ENCODE results near the gene SEC24D. TPM values are rescaled to one million over a fixed set of nuclear protein-coding genes. Genes with fewer than 3 reads are reported as not detected.

Gene SEC24D
- total RNA-seq, 1 donor from 2014 or later, result 10.2 TPM

DNA sequence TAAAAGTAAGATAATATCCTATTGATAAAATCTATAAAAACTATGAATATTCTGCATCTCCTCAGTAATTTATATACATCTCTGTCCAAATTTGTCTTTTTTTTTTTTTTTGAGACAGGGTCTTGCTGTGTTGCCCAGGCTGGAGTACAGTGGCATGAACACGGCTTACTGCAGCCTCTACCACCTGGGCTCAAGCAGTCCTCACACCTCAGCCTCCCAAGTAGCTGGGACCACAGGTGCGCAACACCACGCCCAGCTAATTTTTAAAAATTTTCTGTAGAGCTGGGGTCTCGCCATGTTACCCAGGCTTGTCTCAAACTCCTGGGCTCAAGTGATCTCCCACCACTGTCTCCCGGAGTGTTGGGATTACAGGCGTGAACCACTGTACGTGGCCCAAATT is 12.3 kb upstream of the SEC24D start:
- intact Hi-C loops (cut with DNase I), result loop anchor here (10.0 kb wide), 1 partner anchor 63 kb away; no protein-coding TSS in a partner anchor
- ATAC-seq (ENCODE audit: poor library complexity) (no peak), DNase-seq (no peak)

GRCh38 chr4:118846979-118847378 is 11.1 kb upstream of the SEC24D start:
- ATAC-seq (ENCODE audit: poor library complexity) (no peak), DNase-seq (no peak)
- intact Hi-C loops (cut with DNase I), result loop anchor here (10.0 kb wide), 1 partner anchor 62 kb away; no protein-coding TSS in a partner anchor

- intact Hi-C loops (cut with DNase I), result loop anchor here (10.0 kb wide), 1 partner anchor 61 kb away; no protein-coding TSS in a partner anchor
- no peak for DNase-seq
- no peak for ATAC-seq (ENCODE audit: poor library complexity)
Measured at GRCh38 chr4:118845552-118846050, 9.7 kb upstream of the SEC24D start.

DNA sequence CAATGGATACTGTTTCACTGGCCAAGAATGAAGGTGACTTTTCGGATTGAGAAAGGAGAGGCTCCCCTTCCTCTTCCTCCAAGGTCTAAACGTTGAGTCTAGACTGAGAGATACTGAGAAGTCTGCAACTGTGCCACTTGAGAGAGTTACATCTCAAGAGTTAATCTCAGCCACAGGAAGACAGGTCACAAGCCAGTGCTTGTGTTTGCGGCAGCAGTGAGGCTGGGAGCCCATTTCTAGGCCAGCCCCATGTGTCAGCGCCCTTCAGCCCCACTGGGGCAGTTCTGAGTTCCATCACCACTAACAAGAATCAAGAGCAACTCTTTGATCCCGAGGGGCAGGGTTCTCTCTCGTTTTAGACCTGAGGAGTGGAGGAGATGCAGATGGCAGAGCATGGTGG is 7.3 kb upstream of the SEC24D start:
- no peak for DNase-seq
- no peak for ATAC-seq (ENCODE audit: poor library complexity)
- intact Hi-C loops (cut with DNase I), result loop anchor here (10.0 kb wide), 1 partner anchor 58 kb away; no protein-coding TSS in a partner anchor

GRCh38 chr4:118842055-118842454 is 6.1 kb upstream of the SEC24D start:
- DNase-seq, result no peak
- no peak for ATAC-seq (ENCODE audit: poor library complexity)
- intact Hi-C loops (cut with DNase I), result loop anchor here (10.0 kb wide), 1 partner anchor 57 kb away; no protein-coding TSS in a partner anchor

DNA sequence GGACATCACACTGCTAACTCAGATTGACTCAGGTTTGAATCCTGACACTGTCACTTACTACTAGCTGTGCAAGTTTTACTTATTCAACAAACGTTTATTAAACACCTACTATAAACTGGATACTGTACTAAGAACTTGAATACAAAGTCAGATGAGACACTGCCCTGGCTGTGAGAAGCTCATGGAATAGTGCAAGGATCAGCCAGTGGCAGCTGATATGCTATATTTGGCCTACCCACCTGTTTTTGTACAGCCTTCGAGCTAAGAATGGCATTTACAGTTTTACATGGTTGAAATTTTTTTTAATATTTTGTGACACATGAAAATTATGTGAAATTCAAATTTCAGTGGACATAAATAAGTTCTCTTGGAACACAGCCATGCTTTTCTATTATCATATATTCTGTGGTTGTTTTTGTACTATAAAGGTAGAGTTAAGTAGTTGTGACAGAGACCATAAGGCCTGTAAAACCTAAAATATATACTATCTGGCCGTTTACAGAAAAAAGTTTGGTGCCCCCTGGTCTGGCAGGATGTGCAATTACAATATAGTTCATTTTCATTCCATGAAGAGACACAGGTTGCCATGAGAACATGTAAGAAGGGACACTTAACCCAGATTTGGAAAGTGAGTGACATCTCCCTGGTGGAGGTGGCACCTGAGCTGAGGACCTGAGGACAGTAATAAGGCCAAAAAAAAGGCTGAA is 3.4 kb upstream of the SEC24D start:
- no peak for DNase-seq
- ATAC-seq (ENCODE audit: poor library complexity), result no peak
- intact Hi-C loops (cut with DNase I), result loop anchor here (10.0 kb wide), 1 partner anchor 45 kb away; the partner anchor contains the start of gene SYNPO2

DNA sequence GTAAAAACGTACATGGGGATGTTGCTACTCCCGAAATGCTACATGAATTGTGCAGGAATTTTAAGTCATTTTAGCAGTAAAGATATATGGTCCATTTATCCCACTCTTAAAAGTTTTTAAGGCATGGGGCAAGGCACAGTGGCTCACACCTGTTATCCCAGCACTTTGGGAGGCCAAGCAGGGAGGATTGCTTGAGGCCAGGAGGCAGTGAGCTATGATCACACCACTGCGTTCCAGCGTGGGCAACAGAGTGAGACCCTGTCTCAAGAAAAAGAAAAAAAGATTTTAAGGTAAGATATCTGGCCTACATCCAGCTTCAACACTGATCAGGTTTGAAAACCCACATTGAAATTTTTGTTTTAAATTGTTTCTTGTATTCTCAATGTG is 1.2 kb upstream of the SEC24D start:
- no peak for DNase-seq
- ATAC-seq (ENCODE audit: poor library complexity), result no peak
- intact Hi-C loops (cut with DNase I), result loop anchor here (10.0 kb wide), 1 partner anchor 48 kb away; the partner anchor contains the start of gene SYNPO2

DNA sequence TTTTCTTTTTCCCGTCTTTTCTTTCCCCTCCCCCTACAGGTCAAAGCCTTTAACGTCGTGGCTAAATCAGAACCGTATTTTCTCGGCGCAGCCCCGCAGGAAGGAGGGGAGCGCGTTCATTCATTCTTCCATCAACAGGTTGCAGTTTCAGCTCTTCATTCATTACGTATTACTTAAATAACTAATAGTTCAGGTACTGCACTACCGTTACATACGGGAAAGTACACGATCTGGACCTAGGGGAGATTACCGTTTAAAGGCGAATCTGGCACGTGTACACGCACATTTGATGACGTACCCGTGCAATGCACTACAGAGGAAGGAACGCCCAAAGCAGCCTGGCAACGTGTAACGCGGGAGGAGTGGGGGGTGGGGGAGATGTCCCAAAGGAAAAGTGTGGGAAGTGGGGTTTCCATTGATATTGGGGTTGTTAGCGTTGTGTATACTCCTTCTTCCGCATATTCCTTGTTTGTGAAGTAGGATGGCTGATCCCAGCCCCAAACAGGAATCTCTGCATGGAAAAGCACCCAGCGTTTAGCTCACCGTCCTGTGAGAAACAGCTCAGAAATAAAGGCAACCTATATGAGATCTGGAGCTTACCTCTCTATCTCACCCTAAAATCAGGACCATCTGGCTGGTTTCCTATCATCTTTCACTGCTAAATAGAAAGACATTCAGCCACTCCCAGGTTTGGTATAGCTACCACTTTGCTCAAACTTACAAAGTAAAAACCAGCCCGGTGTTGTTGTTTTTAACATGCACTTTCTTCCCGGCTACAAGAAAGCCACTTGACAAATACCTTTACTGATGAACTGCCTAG is 585 bp upstream of the SEC24D start:
- ATAC-seq (ENCODE audit: poor library complexity) (peak; percentile 26), DNase-seq (peak; percentile 61)
- intact Hi-C loops (cut with DNase I), result loop anchor here (10.0 kb wide), 1 partner anchor 48 kb away; the partner anchor contains the start of gene SYNPO2

GRCh38 chr4:118834960-118835569 is 861 bp downstream of the SEC24D start:
- peak; percentile 75 for ATAC-seq (ENCODE audit: poor library complexity)
- intact Hi-C loops (cut with DNase I), result loop anchor here (10.0 kb wide), 1 partner anchor 50 kb away; the partner anchor contains the start of gene SYNPO2
- peak; percentile 77 for DNase-seq

- DNase-seq, result no peak
- intact Hi-C loops (cut with DNase I), result loop anchor here (10.0 kb wide), 1 partner anchor 51 kb away; the partner anchor contains the start of gene SYNPO2
- ATAC-seq (ENCODE audit: poor library complexity), result no peak
Measured at GRCh38 chr4:118834070-118834469, 1.9 kb downstream of the SEC24D start.

DNA sequence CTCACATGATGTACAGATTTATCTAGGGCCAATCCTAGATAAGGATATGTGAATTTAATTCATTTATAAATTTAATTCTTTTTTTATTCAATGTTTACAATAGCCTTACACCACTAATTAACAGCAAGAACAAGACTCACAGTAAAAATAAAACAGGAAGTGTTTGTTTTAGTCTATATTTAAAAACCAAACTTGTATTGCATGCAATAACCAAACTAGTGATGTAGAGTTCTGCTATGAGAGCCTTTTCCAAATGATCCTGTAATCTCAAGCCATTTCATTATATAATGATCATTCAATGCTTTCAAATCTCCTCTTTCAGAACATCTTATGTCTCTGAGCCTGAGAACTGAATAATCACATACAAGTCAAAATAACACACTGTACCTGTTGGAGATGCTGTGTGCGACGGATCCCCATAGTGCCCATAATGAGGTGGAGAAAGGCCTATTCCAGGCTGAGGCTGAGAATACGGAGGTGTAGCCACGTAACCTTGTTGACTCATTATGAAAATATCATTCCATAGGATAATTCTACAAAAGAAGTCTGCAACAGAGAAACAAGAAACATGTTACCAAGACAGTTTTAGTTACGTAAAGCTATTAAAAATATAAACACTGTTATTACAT is 2.6 kb downstream of the SEC24D start:
- ATAC-seq (ENCODE audit: poor library complexity), result no peak
- no peak for DNase-seq
- intact Hi-C loops (cut with DNase I), result loop anchor here (10.0 kb wide), 1 partner anchor 51 kb away; the partner anchor contains the start of gene SYNPO2

- ATAC-seq (ENCODE audit: poor library complexity), result no peak
- DNase-seq, result no peak
- intact Hi-C loops (cut with DNase I), result no loop called here
Measured at GRCh38 chr4:118829107-118829506, 6.8 kb downstream of the SEC24D start.

- ATAC-seq (ENCODE audit: poor library complexity), result peak; percentile 55
- intact Hi-C loops (cut with DNase I), result no loop called here
- DNase-seq, result no peak
Measured at GRCh38 chr4:118826723-118827444, 9.0 kb downstream of the SEC24D start.

DNA sequence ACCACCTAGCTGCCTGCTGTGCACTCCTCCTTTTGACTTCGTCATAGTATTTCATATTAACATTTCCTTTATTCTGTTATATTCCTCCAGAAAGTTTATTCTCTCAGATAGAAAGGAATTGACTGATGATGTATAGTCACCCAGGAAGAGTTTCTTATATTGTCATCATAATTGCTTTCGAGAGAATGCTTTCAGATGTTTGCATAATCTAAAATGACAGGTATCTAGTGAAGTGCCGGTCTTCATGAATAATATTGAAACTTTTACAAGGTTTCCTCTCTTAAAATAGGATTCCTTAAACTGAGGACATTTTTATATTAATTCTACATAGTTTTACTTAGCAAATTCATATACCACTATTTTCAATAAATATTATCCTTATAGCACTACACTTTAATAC is 10.1 kb downstream of the SEC24D start:
- intact Hi-C loops (cut with DNase I), result no loop called here
- ATAC-seq (ENCODE audit: poor library complexity), result no peak
- DNase-seq, result no peak

- DNase-seq, result no peak
- no peak for ATAC-seq (ENCODE audit: poor library complexity)
- intact Hi-C loops (cut with DNase I), result no loop called here
Measured at GRCh38 chr4:118824141-118824540, 11.8 kb downstream of the SEC24D start.

DNA sequence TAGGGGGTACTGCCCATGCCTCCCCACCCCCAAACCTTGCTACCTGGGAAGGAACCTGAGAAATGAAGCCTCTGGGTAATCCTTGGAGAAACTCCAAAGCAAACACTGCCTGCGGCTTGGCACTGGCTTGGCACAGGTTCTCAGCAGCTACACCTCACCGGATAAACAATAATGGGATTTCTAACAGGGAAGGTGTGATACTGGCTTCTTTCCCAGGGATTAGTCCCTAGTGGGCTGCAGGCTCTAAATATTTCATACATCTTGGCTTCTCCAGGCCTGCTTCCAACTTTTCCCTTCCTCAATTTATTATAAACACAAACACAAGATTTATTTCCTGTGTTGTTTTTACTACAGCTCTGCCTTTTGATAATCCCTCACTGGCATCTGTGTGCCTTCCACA is 12.5 kb downstream of the SEC24D start:
- no peak for ATAC-seq (ENCODE audit: poor library complexity)
- DNase-seq, result no peak
- intact Hi-C loops (cut with DNase I), result no loop called here

DNA sequence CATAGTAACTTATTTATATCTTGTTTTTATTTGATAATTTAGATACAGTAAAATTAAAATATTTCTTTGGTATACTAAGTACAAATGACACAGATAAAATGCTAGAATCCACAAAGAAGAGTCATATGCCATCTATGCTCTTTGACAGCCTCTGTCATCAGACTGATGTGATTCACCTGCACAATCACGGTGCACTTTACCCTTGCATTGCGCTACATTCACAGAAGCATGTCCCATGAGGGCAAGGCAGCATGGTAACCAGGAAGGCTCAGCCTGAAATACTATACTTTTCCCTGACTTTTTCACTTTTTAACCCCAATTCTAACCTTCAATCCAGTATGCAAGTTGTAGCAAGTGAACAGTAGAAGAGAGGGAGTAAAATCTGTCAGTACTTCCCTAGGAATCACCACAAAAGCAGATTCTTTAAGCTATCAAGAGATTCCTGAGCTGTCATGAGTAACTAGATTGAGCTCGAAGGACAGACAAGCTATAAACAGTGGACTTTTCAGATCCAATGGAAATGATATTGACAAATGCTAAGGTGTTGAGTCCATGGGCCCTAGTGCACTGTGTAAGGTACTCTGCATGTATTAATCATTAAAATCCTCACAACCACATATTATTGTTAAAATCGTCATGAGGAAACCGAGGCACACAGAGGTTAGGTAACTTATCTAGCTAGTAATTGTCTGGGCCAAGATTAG is 14.2 kb downstream of the SEC24D start:
- ATAC-seq (ENCODE audit: poor library complexity), result no peak
- DNase-seq, result no peak
- intact Hi-C loops (cut with DNase I), result no loop called here

Measured in Right ventricle myocardium superior (tissue), 1 donor.